SK-N-SH treated with all-trans-retinoic acid at 6 μM for 48 hours (cell line): Measurements from ENCODE around the gene TMCC3.

Experiments
- ATAC-seq: fragments of 200-7000 bp; cut with Tn5 transposase; 3 replicates; pipeline ENCODE4 v1.9.1; 2020; ENCODE audit warnings: mild to moderate bottlenecking, moderate library complexity
- ARNTL ChIP-seq: fragments of 450-650 bp; formaldehyde crosslinking; IDR thresholded peaks from 2 replicates; pipeline ENCODE4 v1.5.0; 2020; ENCODE audit warnings: low read depth, mild to moderate bottlenecking, moderate library complexity, borderline replicate concordance
- BACH2 ChIP-seq: fragments of 250-450 bp; sonication (Bioruptor Pico); IDR thresholded peaks from 2 replicates; pipeline ENCODE4 v1.9.0; 2021; ENCODE audit warnings: mild to moderate bottlenecking, borderline replicate concordance
- CREB5 ChIP-seq: fragments of 250-450 bp; sonication (Bioruptor Pico); IDR thresholded peaks from 2 replicates; pipeline ENCODE4 v1.5.1; 2020; ENCODE audit warnings: low read depth, mild to moderate bottlenecking, moderate library complexity
- CSDC2 ChIP-seq: fragments of 250-450 bp; sonication (Bioruptor Pico); IDR thresholded peaks from 2 replicates; pipeline ENCODE4 v1.5.0; 2020; ENCODE audit warnings: mild to moderate bottlenecking, moderate library complexity
- CSRNP3 ChIP-seq: fragments of 250-450 bp; sonication (Bioruptor Pico); IDR thresholded peaks from 2 replicates; pipeline ENCODE4 v1.5.1; 2021; ENCODE audit warnings: mild to moderate bottlenecking, moderate library complexity
- ESRRG ChIP-seq: fragments of 250-450 bp; sonication (Bioruptor Pico); IDR thresholded peaks from 2 replicates; pipeline ENCODE4 v1.6.1; 2021; ENCODE audit warnings: mild to moderate bottlenecking
- GLIS3 ChIP-seq: fragments of 250-450 bp; sonication (Bioruptor Pico); IDR thresholded peaks from 2 replicates; pipeline ENCODE4 v1.5.0; 2020; ENCODE audit warnings: mild to moderate bottlenecking, moderate library complexity
- ISL1 ChIP-seq: fragments of 250-450 bp; sonication (Bioruptor Pico); IDR thresholded peaks from 2 replicates; pipeline ENCODE4 v2.1.2; 2022; ENCODE audit warnings: mild to moderate bottlenecking, moderate library complexity
- OSR1 ChIP-seq: fragments of 250-450 bp; sonication (Bioruptor Pico); IDR thresholded peaks from 2 replicates; pipeline ENCODE4 v1.8.0; 2022; ENCODE audit warnings: moderate library complexity, mild to moderate bottlenecking, inconsistent platforms
- PATZ1 ChIP-seq: fragments of 250-450 bp; sonication (Bioruptor Pico); IDR thresholded peaks from 2 replicates; pipeline ENCODE4 v1.8.0; 2020; ENCODE audit warnings: mild to moderate bottlenecking, moderate library complexity, borderline replicate concordance
- POU6F1 ChIP-seq: fragments of 250-450 bp; sonication (Bioruptor Pico); IDR thresholded peaks from 2 replicates; pipeline ENCODE4 v1.8.0; 2021; ENCODE audit warnings: low read depth, mild to moderate bottlenecking, moderate library complexity, borderline replicate concordance
- PPARA ChIP-seq: fragments of 250-450 bp; sonication (Bioruptor Pico); IDR thresholded peaks from 2 replicates; pipeline ENCODE4 v1.5.0; 2020; ENCODE audit warnings: mild to moderate bottlenecking, borderline replicate concordance
- SNAI2 ChIP-seq: fragments of 250-450 bp; sonication (Bioruptor Pico); IDR thresholded peaks from 2 replicates; pipeline ENCODE4 v1.5.0; 2020; ENCODE audit warnings: mild to moderate bottlenecking, moderate library complexity
- TCF4 ChIP-seq: fragments of 250-450 bp; sonication (Bioruptor Pico); IDR thresholded peaks from 2 replicates; pipeline ENCODE4 v1.8.0; 2021; ENCODE audit warnings: mild to moderate bottlenecking, moderate library complexity, borderline replicate concordance
- TOX ChIP-seq: fragments of 250-450 bp; sonication (Bioruptor Pico); IDR thresholded peaks from 2 replicates; pipeline ENCODE4 v1.8.0; 2021; ENCODE audit warnings: mild to moderate bottlenecking, moderate library complexity, borderline replicate concordance
- TSHZ2 ChIP-seq: fragments of 250-450 bp; sonication (Bioruptor Pico); IDR thresholded peaks from 2 replicates; pipeline ENCODE4 v1.5.0; 2020; ENCODE audit warnings: mild to moderate bottlenecking, moderate library complexity
- ZC3H10 ChIP-seq: fragments of 250-450 bp; sonication (Bioruptor Pico); IDR thresholded peaks from 2 replicates; pipeline ENCODE4 v1.5.1; 2021; ENCODE audit warnings: mild to moderate bottlenecking, moderate library complexity
- ZFP3 ChIP-seq: fragments of 250-450 bp; sonication (Bioruptor Pico); IDR thresholded peaks from 2 replicates; pipeline ENCODE4 v1.5.0; 2020; ENCODE audit warnings: mild to moderate bottlenecking, moderate library complexity
- ZNF565 ChIP-seq: fragments of 450-650 bp; formaldehyde crosslinking; conservative IDR thresholded peaks from 2 replicates; pipeline ENCODE4 v1.5.0; 2020; ENCODE audit warnings: low read depth, mild to moderate bottlenecking, moderate library complexity
- ZNF70 ChIP-seq: fragments of 450-650 bp; formaldehyde crosslinking; IDR thresholded peaks from 2 replicates; pipeline ENCODE4 v1.5.0; 2020; ENCODE audit warnings: mild to moderate bottlenecking, moderate library complexity

The TMCC3 gene

GRCh38 chr12:94615260-94616181 is 34.8 kb downstream of the TMCC3 start:
- TF ChIP-seq CREB5 (CRISPR knock-in tag): no peak
- TF ChIP-seq ZNF565 (CRISPR knock-in tag): no peak
- no peak for TF ChIP-seq CSDC2 (CRISPR knock-in tag)
- TF ChIP-seq BACH2 (CRISPR knock-in tag): no peak
- TF ChIP-seq ZC3H10: no peak
- TF ChIP-seq OSR1: no peak
- no peak for TF ChIP-seq ISL1
- ATAC-seq: peak; percentile 66

- TF ChIP-seq ZFP3 (CRISPR knock-in tag) (no peak), SNAI2 (CRISPR knock-in tag) (no peak), POU6F1 (no peak), ZNF565 (CRISPR knock-in tag) (no peak), CSDC2 (CRISPR knock-in tag) (no peak), ZNF70 (no peak), ISL1 (no peak), TCF4 (no peak), BACH2 (CRISPR knock-in tag) (no peak), PATZ1 (CRISPR knock-in tag) (no peak), CREB5 (CRISPR knock-in tag) (no peak), OSR1 (no peak), TOX (CRISPR knock-in tag) (no peak), CSRNP3 (CRISPR knock-in tag) (no peak), PPARA (CRISPR knock-in tag) (no peak), GLIS3 (CRISPR knock-in tag) (no peak), TSHZ2 (CRISPR knock-in tag) (no peak), ARNTL (CRISPR knock-in tag) (no peak), ZC3H10 (no peak), ESRRG (no peak)
- TF ChIP-seq, all 23 proteins: peak for 0
- no peak for ATAC-seq
Observed at GRCh38 chr12:94614288-94614721, 36.1 kb downstream of the TMCC3 start.
